GM15510 (cell line): ENCODE measurements around the gene RBBP7.

Experiments
- POLR2A ChIP-seq: IDR thresholded peaks from 3 replicates; pipeline ENCODE4 v1.6.1; 2011; ENCODE audit warnings: borderline replicate concordance; ENCODE audit not compliant: insufficient read length; ENCODE audit errors: extremely low read depth

The RBBP7 gene

DNA sequence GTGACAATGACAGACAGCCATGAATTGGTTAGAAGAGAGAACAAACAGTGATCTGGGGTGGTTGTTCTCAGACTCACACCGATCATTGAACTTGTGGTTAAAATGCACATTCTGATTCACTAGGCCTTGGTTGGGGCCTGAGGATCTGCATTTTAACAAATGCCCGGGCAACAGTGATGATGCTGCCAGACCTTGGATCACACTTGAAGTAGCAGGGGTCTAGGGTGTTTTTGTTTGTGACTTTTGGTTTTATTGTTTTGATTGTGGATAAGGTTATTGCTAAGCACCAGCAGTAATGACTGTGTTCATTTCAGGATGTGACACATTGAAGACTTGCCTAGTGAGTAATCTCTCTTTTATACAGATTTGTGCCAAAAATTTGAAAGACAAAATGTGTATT, 47.4 kb downstream of the RBBP7 start:
- no peak for TF ChIP-seq POLR2A

DNA sequence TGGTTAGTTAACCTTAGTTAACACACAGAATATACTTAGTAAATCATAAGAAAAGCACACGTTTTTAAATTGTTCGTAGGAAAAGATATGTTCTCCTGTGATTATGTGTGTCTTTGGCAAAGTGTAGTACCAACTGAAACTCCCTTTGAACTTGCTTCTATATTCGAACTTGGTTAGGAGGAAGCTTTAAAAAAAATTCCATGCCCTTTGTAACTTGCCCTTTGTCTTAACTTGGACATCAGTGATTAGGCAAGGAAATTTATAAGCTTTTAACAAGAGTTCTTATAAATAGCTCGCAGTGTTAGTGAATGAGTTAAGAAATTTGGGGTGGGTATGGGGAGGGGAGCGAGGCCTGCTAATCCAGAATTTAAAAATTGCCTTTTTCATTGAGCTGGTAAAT, 50.5 kb downstream of the RBBP7 start:
- no peak for TF ChIP-seq POLR2A

DNA sequence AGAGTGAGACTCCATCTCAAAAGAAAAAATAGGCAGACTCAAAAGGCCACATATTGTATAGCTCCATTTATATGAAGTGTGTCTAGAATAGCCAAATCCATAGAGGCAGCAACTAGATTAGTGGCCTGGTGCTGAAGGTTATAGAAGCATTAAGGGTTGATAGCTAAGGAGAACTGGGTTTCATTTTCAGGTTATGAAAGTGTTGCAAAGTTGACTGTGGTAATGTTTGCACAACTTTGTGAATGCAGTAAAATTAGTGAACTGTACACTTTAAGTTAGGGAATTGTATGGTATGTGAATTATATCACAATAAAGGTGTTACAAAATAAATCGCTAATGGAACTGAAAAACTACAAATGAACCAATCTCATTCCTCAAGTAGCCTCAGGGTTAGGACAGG, 55.6 kb downstream of the RBBP7 start:
- TF ChIP-seq POLR2A = no peak

DNA sequence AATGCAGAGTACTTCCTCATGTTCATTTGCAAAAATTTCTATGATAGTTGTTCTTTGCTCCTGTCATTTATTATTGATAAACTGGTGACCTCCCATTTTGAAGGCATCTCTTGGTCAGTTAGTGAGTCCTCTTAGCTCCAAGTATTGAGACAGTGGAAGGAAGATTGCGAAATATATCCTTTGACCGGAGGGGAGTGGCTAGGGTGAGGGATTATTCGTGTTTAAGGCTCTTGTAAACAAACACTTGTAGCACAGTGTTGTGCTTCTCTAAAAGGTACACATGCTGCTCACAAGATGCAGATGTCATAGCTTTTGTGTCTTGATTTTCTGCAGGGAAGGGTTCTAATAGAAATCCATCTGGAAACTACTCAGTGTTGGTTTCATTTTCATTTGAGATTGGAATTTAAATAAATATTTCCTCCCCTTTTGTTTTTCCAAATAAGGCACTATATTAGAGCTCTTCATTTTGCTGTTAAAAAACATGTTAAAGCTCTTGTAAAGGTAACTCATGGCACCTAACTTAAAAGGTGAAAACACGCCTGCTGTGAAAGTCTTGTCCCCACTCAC, 62.1 kb downstream of the RBBP7 start:
- no peak for TF ChIP-seq POLR2A

DNA sequence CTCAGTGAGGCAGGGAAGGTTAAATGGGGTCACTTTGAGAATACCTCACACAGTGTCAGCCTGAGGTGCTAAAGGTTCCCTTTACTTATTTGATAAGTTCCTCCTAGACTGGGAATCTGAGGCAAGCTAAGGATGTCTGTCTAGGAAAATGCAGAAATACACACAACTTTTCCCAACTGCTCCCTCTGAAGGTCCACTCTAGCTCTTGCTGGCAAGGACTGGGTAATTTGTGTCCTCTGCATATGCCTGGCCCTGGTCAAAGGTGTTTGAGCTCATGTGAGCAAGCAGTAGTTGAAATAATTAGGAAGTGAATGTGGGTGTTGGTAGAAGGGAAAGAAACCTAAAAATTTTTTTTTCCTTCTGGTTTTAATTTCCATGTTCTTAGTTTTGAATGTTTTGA, 62.6 kb downstream of the RBBP7 start:
- no peak for TF ChIP-seq POLR2A

DNA sequence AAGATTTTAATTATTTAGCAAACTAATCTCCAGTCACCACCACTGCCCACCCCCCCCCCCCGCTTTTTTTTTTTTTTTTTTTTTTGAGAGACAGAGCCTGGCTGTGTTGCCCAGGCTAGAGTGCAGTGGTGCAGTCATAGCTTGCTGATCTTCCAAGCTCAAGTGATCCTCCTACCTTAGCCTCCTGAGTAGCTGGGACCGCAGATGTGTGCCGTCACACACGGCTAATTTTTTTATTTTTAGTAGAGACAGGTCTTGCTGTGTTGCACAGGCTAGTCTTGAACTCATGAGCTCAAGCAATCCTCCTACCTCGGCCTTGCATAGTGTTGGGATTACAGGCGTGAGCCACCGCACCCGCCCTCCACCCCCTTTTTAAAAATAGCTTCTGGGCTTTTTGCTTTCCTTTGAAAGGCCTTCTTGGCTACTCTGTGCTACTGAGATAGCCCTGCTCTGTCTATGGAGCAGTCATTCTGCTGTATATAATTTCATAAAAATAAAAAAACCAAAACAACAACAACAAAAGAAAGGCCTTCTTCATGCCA, 65.2 kb downstream of the RBBP7 start:
- no peak for TF ChIP-seq POLR2A

DNA sequence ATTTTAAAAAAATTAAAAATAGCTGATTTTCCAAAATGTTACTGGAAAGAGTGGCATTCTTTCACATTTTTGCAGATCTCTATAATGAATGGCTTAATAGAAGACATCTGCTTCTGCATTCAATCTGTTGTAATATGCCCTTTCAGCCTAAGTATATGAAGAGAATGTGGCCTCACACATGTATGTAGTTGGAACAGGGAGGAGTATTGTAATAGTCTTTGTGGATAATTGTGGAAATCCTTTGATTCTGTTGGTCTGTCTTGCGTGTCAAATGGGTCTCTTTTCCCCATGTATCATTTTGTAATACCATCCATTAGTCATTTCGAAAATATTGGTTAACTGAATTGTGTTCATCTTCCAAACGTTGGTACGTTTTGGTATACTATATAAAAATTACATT, 72.3 kb downstream of the RBBP7 start:
- no peak for TF ChIP-seq POLR2A

DNA sequence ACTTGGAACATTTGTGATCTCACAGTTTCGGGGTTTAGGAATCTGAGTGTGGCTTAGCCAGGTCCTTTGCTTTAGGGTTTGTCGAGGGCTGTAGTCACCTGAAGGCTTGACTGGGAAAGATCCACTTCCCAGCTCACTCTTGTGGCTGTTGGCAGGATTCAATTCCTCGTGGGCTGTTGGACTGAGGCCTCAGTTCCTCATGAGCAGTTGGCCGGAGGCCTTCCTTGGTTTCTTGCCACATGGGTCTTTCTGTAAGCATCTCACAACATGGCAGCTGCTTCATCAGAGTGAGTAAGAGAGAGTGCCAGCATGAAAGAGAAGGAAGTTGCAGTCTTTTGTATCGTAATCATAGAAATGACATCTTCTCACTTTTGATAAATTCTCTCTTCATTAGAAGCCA, 72.8 kb downstream of the RBBP7 start:
- TF ChIP-seq POLR2A = no peak

DNA sequence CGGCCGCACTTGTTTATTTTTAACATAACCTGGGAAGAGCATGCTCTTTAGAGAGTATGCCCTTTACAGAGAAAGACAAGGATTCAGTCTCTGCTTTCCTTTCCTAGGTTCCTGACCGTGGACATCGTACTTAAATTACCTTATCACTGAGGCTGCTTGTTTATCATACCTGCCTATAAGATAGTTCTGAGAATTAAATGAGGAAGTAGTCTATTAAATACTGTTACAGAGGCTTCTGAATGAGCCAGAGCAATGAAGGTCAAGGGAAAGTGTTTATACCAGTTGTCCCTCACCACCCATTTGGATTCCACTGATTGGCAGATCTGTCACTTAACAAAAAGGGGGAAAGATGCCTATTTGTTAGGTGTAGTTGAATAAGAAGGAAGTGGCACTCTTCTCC, 73.9 kb downstream of the RBBP7 start:
- no peak for TF ChIP-seq POLR2A
